Rectal smooth muscle tissue (tissue), 1 donor: ENCODE data around the gene ROM1.
A peak's percentile ranks its signal among the peaks of the same experiment; 100 is the strongest.
"Not testable (repeated sequence)": the region's sequence is repeated elsewhere in the genome, so short reads cannot be mapped to it uniquely, and the experiment has no call there.

ENCODE experiments used
- H3K27ac ChIP-seq: one replicate; pipeline ENCODE4 v1.7.0; 2013; ENCODE audit warnings: low read depth, low read length, inconsistent platforms
- H3K27me3 ChIP-seq: one replicate; pipeline ENCODE4 v1.7.0; 2013; ENCODE audit warnings: low read length; ENCODE audit not compliant: control insufficient read depth, insufficient read depth
- H3K36me3 ChIP-seq: one replicate; pipeline ENCODE4 v1.7.0; 2013; ENCODE audit warnings: low read length; ENCODE audit not compliant: control insufficient read depth, insufficient read depth
- H3K4me1 ChIP-seq: one replicate; pipeline ENCODE4 v1.7.0; 2013; ENCODE audit warnings: low read length; ENCODE audit not compliant: control insufficient read depth, insufficient read depth
- H3K4me3 ChIP-seq: one replicate; pipeline ENCODE4 v1.7.0; 2013; ENCODE audit warnings: low read length
- H3K9ac ChIP-seq: one replicate; pipeline ENCODE4 v1.7.0; 2013; ENCODE audit warnings: low read length

ROM1 gene, protein sequence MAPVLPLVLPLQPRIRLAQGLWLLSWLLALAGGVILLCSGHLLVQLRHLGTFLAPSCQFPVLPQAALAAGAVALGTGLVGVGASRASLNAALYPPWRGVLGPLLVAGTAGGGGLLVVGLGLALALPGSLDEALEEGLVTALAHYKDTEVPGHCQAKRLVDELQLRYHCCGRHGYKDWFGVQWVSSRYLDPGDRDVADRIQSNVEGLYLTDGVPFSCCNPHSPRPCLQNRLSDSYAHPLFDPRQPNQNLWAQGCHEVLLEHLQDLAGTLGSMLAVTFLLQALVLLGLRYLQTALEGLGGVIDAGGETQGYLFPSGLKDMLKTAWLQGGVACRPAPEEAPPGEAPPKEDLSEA

DNA sequence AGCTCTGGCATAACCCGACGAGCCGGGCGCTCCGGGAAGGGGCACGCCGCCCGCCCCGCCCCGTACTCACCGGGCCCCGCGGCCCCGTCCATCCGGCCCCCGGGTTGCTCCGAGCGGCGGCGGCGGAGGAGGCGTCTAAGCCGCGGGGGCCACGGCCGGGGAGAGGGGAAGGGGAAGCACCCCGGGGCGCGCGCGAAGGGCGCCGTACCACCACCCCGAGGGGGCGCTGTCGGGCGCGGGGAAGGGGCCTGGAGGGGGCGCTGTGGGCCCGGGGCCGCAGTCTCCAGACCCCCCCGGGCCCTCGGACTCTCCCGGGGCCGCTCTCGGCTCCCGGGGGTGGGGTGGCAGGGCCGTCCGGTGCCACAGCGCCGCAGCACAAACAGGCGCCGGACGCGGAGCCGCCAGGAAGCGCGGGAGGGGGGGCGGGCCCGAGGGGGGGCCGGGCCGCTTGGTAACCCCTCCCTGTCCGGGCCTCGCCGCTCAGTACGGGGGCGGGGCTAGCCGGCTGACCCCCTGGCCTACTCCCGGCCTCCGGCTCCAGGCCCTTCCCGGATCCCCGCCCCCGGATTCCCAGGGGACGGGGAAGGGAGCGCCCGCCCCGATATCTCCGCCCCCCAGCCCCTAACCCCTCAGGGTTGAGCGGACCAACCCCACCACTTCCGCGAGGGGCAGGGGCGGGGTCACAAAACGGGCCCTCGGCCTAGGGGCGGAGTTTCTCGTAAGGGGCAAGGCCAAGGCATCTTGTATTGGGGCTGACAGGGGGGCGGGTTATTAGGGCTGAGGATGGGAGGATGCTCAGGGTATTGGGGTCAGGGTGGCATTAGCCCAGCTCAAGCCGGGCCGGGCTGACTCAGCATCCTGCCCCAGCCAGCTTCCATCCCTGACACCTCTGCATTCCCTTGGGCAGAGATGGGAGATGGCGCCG is at the start of gene ROM1, which contains the start of gene EML3:
Gene ROM1 (plus strand): TSS at position 892 of the 925 bp plus-strand sequence. CDS start 25 bp downstream, at position 917.
Gene EML3 (minus strand): TSS at position 410 of the 925 bp plus-strand sequence. CDS start 318 bp downstream, at position 92.
- peaks cover 10% of the 10 kb centered on the region for H3K36me3 ChIP-seq
- H3K4me1 ChIP-seq, result peaks cover 10% of the 10 kb centered on the region
- H3K27ac ChIP-seq, result peak within 1 kb of the TSS; percentile 82
- peak within 1 kb of the TSS; percentile 74 for H3K4me3 ChIP-seq
- H3K9ac ChIP-seq, result peak within 1 kb of the TSS; percentile 88
- no peaks in the 10 kb centered on the region for H3K27me3 ChIP-seq

GRCh38 chr11:62565100-62565802 is 47.8 kb upstream of the ROM1 start:
- Histone ChIP-seq H3K4me1 (peaks cover 5% of the 10 kb centered on the region), H3K36me3 (peaks cover 26% of the 10 kb centered on the region), H3K27ac (no peak overlapping the region), H3K27me3 (no peaks in the 10 kb centered on the region), H3K9ac (no peak overlapping the region), H3K4me3 (no peak overlapping the region)

GRCh38 chr11:62566247-62566646 is 46.8 kb upstream of the ROM1 start:
- H3K4me3 ChIP-seq, result no peak overlapping the region
- H3K27me3 ChIP-seq, result no peaks in the 10 kb centered on the region
- H3K4me1 ChIP-seq, result no peaks in the 10 kb centered on the region
- no peak overlapping the region for H3K9ac ChIP-seq
- H3K36me3 ChIP-seq, result peaks cover 36% of the 10 kb centered on the region
- no peak overlapping the region for H3K27ac ChIP-seq

- Histone ChIP-seq H3K4me1 (no peaks in the 10 kb centered on the region), H3K36me3 (peaks cover 41% of the 10 kb centered on the region), H3K4me3 (no peak overlapping the region), H3K27me3 (no peaks in the 10 kb centered on the region), H3K27ac (no peak overlapping the region), H3K9ac (no peak overlapping the region)
These were observed 45.9 kb upstream of the ROM1 start for GRCh38 chr11:62567018-62567633.

GRCh38 chr11:62569611-62570010 is 43.4 kb upstream of the ROM1 start:
- Histone ChIP-seq H3K4me3 (no peak overlapping the region), H3K9ac (no peak overlapping the region), H3K27me3 (no peaks in the 10 kb centered on the region), H3K4me1 (peaks cover 11% of the 10 kb centered on the region), H3K36me3 (peaks cover 42% of the 10 kb centered on the region), H3K27ac (no peak overlapping the region)

GRCh38 chr11:62570903-62571302 is 42.2 kb upstream of the ROM1 start:
- H3K27me3 ChIP-seq, H3K4me3 ChIP-seq, H3K9ac ChIP-seq, H3K27ac ChIP-seq: not testable (repeated sequence)
- H3K4me1 ChIP-seq, result peaks cover 20% of the 10 kb centered on the region
- peaks cover 34% of the 10 kb centered on the region for H3K36me3 ChIP-seq

- H3K4me1 ChIP-seq, result peaks cover 20% of the 10 kb centered on the region
- not testable (repeated sequence) for H3K9ac ChIP-seq, H3K27ac ChIP-seq, H3K27me3 ChIP-seq, H3K4me3 ChIP-seq
- peaks cover 35% of the 10 kb centered on the region for H3K36me3 ChIP-seq
These were observed 41.6 kb upstream of the ROM1 start for GRCh38 chr11:62571493-62571892.

DNA sequence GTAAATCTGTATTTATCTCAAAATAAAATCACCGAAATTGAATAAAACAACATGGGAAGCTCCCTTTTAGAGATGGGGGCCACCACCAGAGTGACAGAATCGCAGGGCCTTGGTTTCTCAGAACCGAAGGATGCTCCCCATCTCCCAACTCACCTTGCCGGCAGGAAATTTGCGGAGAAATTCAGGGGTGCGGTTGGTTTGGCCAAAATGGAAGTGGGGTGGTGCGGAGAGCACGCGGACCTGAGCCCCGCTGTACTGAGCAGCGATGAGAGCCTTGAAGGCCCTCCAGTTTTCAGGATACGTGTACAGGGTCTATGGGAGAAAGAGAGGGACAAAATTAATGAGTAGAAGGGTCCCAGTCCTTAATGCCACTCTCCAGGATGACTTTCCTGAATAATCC is 40.6 kb upstream of the ROM1 start:
- peaks cover 20% of the 10 kb centered on the region for H3K4me1 ChIP-seq
- no peaks in the 10 kb centered on the region for H3K27me3 ChIP-seq
- H3K9ac ChIP-seq, result no peak overlapping the region
- H3K27ac ChIP-seq, result no peak overlapping the region
- peak overlapping the region; percentile 96 for H3K4me3 ChIP-seq
- peaks cover 31% of the 10 kb centered on the region for H3K36me3 ChIP-seq

GRCh38 chr11:62573006-62573591 is 40.0 kb upstream of the ROM1 start:
- Histone ChIP-seq H3K27ac (peak overlapping the region; percentile 75), H3K4me3 (peak overlapping the region; percentile 96), H3K4me1 (peaks cover 20% of the 10 kb centered on the region), H3K9ac (peak overlapping the region; percentile 47), H3K27me3 (no peaks in the 10 kb centered on the region), H3K36me3 (peaks cover 29% of the 10 kb centered on the region)

DNA sequence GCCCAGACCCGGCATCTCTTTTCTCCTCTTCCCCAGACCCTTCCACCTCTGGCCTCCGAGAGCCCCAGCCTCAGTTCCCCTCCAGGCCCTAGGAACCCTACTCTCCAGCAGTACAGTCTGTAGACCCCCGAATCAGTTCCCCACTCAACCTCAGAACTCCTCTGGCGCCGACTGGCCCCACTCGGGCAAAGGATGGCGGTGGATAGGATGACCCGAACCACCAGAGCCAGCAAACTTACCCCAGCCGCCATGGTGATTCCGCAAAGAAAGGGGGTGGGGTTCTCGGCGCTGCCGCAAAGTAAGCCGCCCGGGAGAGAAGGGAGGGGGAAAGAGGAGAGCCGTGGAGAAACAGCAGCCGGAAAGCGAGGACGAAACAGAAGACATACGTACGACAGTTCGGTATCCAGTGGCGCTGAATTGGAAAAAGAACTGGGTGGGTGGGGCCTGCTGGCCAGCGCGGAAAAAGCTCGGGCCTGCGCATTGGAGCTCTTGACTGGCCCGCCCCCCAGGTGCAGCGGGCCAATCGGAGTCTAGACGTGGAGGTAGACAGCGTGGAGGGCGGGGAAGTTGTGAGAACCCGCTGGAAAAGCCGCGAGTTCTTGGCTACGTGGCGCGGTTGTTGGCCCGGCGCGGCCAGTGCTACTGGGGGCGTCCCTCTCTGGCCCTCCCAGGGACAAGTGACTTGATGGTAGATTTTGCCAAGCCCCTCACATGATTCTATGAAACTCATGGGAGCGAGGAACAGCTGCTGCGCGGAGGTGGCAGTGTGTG is 39.3 kb upstream of the ROM1 start, which contains the start of gene EEF1G:
Gene EEF1G (minus strand): TSS at position 300 of the 771 bp plus-strand sequence. CDS start 49 bp downstream, at position 251.
- Histone ChIP-seq H3K36me3 (peaks cover 32% of the 10 kb centered on the region), H3K4me3 (peak within 1 kb of the TSS; percentile 96), H3K27ac (peak within 1 kb of the TSS; percentile 91), H3K27me3 (no peaks in the 10 kb centered on the region), H3K4me1 (peaks cover 20% of the 10 kb centered on the region), H3K9ac (peak within 1 kb of the TSS; percentile 71)
